Inflammatory macrophage treated with lipopolysaccharide for 4 hours (primary cell): Measurements from ENCODE around the gene LNPEP.

ENCODE experiments used
- DNase-seq: peaks from one replicate; pipeline ENCODE4 v3.0.0-alpha.2; 2020

Gene LNPEP

GRCh38 chr5:96935559-96936430, at the start of gene LNPEP:
TSS of gene LNPEP (plus strand) at chr5:96936080. CDS start at chr5:96936156, 76 bp downstream.
- peak; percentile 96 for DNase-seq

- DNase-seq, result no peak
These were observed 42.5 kb upstream of the LNPEP start for GRCh38 chr5:96893342-96893741.

- DNase-seq, result peak; percentile 79
These were observed 39.6 kb upstream of the LNPEP start for GRCh38 chr5:96896276-96896675.

GRCh38 chr5:96896806-96897205, 39.1 kb upstream of the LNPEP start:
- DNase-seq, result peak; percentile 88

- DNase-seq, result no peak
These were observed 34.5 kb upstream of the LNPEP start for GRCh38 chr5:96901384-96901783.

- no peak for DNase-seq
These were observed 34.0 kb upstream of the LNPEP start for GRCh38 chr5:96901841-96902240.

GRCh38 chr5:96902876-96903275, 33.0 kb upstream of the LNPEP start:
- no peak for DNase-seq

GRCh38 chr5:96903300-96903699, 32.6 kb upstream of the LNPEP start:
- DNase-seq, result no peak

GRCh38 chr5:96904054-96904931, 31.6 kb upstream of the LNPEP start:
- DNase-seq, result peak; percentile 19

- DNase-seq, result no peak
These were observed 30.0 kb upstream of the LNPEP start for GRCh38 chr5:96905864-96906263.

- DNase-seq, result no peak
These were observed 26.9 kb upstream of the LNPEP start for GRCh38 chr5:96909003-96909402.

GRCh38 chr5:96909435-96909834, 26.4 kb upstream of the LNPEP start:
- no peak for DNase-seq

GRCh38 chr5:96911139-96911538, 24.7 kb upstream of the LNPEP start:
- no peak for DNase-seq

- no peak for DNase-seq
These were observed 22.6 kb upstream of the LNPEP start for GRCh38 chr5:96913233-96913632.

- no peak for DNase-seq
These were observed 16.1 kb upstream of the LNPEP start for GRCh38 chr5:96919754-96920197.

- no peak for DNase-seq
These were observed 15.0 kb upstream of the LNPEP start for GRCh38 chr5:96920744-96921355.

- DNase-seq, result no peak
These were observed 13.2 kb upstream of the LNPEP start for GRCh38 chr5:96922499-96923244.

GRCh38 chr5:96924016-96924443, 11.8 kb upstream of the LNPEP start:
- DNase-seq, result no peak

- DNase-seq, result peak; percentile 70
These were observed 9.6 kb upstream of the LNPEP start for GRCh38 chr5:96926276-96926675.

- DNase-seq, result no peak
These were observed 8.9 kb upstream of the LNPEP start for GRCh38 chr5:96927008-96927407.

- DNase-seq, result no peak
These were observed 6.8 kb upstream of the LNPEP start for GRCh38 chr5:96928931-96929708.

- DNase-seq, result no peak
These were observed 5.8 kb upstream of the LNPEP start for GRCh38 chr5:96930058-96930457.
